GM19328 (cell line): ENCODE data around the gene CYTH4.

Experiments
- ATAC-seq: cut with Tn5 transposase; IDR thresholded peaks from one replicate; pipeline ENCODE4 v1.9.1; 2021; ENCODE audit warnings: mild to moderate bottlenecking, moderate library complexity; ENCODE audit not compliant: unreplicated experiment

CYTH4 gene

GRCh38 chr22:37343348-37343747 is 61.0 kb downstream of the CYTH4 start:
- ATAC-seq = no peak

DNA sequence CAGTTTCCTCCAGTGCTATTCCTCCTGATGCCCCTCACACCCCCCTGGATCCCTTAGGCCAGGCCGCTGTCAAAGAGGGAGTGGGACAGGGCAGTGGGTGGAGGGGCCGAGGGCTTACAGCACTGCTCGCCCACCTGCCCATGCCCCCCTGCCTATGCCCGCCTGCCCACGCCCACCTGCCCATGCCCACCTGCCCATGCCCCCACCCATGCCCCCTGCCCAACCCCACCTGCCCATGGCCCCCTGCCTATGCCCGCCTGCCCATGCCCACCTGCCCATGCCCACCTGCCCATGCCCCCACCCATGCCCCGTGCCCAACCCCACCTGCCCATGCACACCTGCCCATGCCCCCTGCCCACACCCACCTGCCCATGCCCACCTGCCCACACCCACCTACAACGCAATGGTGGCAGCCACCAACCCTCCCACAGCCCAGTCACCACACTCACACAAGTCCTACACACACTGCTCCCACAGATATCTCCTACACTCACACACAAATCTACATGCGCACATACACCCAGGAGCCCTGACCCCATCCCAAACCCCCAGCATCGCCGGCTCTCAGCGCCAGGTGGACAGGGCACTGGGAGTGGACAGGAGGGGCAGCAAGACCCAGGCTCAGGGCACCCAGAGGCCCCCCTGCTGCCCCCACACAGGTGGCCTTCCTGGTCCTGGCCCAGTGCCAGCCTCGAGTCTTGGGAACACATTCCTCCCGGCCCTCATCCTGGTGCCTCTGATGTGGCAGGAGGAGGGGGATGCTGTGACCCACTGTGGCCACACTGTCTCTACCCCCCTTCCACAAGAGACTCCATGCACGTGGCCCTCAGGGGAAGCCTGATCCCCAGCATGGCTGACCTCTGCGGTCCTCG is 61.8 kb downstream of the CYTH4 start:
- no peak for ATAC-seq

DNA sequence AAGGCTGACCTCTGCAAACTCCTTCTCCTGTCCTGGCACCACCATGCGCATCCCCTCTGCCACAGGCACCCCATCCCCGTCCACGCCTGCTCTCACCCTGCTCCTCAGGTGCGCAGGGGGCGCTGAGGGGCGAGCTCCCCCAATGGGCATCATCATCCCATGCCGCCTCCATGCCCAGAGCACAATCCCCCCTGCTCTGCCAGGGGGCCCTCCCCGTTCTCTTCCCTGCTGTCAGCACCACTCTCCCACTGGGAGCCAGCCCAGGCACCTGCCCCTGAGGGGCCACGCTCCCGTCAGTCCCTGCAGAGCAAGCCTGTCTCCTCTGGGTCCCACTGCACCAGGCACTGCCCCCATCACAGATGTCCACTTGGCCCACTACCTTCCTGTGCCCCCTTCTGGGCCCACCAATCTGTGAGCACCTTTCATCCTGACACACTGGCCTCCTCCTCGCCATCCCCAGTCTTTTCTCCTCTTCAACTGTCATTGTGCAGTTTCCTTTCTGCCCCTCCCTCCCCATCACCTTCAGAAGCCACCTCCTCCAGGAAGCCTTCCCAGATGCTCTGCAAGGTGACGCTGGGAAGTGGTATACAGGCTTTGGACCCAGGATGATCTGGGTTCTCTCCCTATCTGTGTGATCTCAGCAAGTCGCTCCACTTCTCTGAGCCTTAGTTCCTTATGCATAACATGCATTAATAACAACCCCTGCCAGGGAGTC is 62.6 kb downstream of the CYTH4 start:
- ATAC-seq = no peak

- no peak for ATAC-seq
These were observed 63.7 kb downstream of the CYTH4 start for GRCh38 chr22:37345863-37346504.

DNA sequence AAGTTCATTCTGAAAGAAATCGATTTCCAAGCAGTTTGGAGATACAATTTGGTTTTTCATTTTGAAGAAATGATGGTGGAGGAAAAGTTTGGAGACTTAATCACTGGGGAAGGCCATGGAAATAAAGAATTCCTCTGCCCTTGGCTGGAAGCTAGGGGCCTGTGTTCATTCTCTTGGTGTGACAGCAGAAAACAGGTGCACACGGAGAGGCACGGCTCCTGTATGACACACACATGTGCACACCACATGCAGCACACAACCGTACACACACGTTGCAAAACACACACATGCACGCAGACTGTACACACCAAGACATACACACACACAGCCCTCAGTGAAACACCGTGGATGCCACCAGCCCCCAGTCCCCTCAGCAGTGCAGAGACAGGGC is 64.2 kb downstream of the CYTH4 start:
- ATAC-seq = no peak

- ATAC-seq = no peak
These were observed 66.9 kb downstream of the CYTH4 start for GRCh38 chr22:37349043-37349814.

GRCh38 chr22:37351232-37351631 is 68.9 kb downstream of the CYTH4 start:
- no peak for ATAC-seq

- no peak for ATAC-seq
These were observed 70.2 kb downstream of the CYTH4 start for GRCh38 chr22:37352481-37352880.

- ATAC-seq = no peak
These were observed 71.5 kb downstream of the CYTH4 start for GRCh38 chr22:37353839-37354238.

GRCh38 chr22:37354261-37354660 is 72.0 kb downstream of the CYTH4 start:
- ATAC-seq = no peak

DNA sequence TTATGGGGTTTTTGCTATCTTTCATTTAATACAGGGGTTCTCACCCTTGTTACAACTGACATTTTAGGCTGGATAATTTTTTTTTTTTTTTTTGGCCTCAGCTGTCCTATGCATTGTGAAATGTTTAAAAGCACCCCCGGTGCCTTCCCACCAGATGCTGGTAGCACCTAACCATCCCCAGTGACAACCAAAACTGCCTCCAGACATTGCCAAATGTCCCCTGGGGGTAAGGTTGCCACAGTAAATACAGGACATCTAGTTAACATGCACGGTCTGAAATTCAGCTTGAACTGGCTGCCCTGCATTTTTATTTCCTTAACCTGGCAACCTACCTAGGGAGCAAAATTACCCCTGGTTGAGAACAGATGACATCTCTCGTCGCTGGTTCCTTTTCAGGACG is 72.4 kb downstream of the CYTH4 start:
- ATAC-seq = no peak

GRCh38 chr22:37355174-37355573 is 72.9 kb downstream of the CYTH4 start:
- no peak for ATAC-seq

GRCh38 chr22:37356922-37357321 is 74.6 kb downstream of the CYTH4 start:
- no peak for ATAC-seq

DNA sequence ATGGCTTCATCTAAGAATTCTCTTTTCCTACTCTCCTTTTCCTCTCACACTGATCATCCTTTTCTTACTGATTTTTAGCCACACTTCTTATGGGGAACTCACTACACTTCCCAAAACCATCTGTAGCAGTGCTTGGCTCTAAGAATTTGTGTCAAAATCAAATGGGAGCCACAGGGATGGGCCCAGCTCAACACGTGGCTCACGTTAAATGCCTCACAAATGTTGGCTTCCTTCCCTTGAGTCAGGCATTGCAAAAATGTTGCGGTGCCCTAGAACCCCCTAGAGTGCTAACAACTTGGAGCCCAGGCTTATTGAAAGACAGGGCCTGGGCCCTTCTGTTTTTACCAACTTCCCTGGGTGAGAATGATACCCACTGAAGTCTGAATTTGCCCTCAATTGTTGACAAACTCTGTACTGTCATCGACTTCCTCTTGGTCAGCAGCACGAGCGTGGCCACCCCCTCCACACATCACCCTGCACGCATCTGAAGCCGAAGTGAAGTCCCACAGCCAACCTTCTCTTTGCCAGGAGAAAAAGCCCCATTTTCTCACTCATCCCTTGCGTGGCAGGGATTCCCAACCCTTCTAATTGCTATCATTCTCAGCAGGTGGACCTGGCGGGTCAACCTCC is 75.3 kb downstream of the CYTH4 start:
- no peak for ATAC-seq

DNA sequence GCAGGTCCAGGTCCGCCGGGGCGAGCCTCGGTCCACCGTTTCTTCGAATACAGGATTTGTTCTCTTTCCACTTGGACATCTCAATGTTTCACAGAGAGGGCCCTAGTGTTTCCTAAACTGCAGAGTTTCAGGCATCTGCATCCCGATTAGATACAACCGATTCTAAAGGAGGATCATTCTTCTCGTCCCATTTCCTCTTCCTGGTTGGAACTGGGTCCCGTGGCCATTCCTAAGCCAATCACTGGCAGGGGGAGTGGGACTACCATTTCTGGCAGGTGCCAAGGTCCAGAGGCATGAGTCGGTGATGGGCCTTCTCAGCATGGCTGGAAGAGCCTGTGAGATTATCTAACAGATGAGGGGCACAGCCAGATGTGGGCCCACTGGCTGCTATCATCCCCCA is 76.1 kb downstream of the CYTH4 start:
- ATAC-seq = no peak

DNA sequence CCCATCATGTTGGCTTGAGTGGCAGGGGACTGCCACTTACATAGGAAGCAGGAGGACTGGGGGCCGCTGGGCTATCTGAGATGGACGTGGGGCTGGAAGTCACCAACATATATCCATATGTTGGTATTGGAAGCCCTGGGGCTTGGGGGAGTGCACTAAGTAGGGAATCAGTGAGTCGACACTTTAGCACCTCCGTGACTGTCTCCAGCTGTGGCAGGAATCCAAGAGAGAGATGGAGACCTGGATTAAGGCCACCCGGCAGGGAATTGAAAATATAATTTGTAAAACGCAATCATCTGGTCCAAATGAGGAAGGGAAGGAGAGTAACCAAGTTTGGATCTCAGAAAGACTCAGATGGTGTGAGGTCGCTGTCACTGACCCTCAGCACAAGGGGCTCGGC is 76.6 kb downstream of the CYTH4 start:
- no peak for ATAC-seq

- ATAC-seq = no peak
These were observed 80.3 kb downstream of the CYTH4 start for GRCh38 chr22:37362621-37363020.

DNA sequence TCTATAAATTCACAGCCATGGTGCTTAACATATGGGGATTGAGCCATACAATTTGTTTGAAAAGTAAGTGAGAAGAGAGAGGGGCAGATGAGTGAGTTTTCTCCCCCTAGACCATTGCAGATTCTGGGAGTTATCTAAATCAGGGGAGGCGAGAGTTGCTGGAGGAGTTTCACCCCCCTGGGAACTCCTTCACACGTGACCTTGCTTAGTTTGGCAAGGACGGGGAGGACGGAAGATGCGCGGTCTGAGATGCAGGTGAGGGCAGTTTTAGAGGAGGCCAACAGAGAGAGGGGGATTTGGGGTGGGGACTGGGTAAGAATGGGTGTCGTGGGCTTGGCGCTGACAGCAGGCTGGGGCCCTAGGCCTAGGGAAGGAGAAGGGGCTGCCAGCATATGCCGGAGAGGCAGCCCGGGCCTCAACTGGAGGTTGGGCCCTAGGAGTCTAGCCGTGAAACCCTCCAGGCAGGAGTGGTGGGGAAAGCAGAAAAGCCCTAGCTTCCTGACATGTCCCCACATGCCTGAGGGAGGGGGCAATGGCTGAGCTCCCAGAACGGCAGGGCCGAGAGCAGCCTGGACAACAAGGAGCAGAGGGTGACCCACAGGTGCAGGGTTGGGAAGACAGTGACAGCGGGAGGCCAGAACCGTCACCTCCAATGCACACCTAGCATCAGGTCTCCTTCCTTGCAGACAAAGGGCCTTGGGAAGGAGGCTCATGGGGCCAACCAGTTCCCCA is 81.1 kb downstream of the CYTH4 start:
- ATAC-seq = no peak
